HG03108 (cell line): ENCODE results near the gene STK25.
"Not testable (repeated sequence)": the region's sequence is repeated elsewhere in the genome, so short reads cannot be mapped to it uniquely, and the experiment has no call there.

Experiments
- ATAC-seq: cut with Tn5 transposase; IDR thresholded peaks from one replicate; pipeline ENCODE4 v1.9.1; 2021; ENCODE audit warnings: moderate library complexity; ENCODE audit not compliant: unreplicated experiment

The STK25 gene

DNA sequence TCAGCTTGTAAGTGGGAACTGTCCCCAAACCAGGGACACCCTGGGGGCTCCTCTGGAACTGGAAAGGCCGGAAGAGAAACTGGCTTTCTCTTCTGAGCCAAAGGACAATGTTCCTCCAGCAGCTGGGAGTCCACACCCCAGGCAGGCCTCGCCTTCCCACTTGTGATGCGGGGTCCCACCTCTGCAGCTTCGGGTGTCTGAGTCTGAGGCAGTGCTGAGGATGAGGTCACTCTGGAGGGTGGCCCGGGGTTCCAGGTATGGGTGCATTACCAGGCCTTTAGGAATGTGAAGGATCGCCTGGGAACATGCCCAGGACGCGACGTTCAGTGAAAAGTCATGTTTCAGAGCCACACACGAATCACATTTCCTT, 32.0 kb upstream of the STK25 start:
- no peak for ATAC-seq

DNA sequence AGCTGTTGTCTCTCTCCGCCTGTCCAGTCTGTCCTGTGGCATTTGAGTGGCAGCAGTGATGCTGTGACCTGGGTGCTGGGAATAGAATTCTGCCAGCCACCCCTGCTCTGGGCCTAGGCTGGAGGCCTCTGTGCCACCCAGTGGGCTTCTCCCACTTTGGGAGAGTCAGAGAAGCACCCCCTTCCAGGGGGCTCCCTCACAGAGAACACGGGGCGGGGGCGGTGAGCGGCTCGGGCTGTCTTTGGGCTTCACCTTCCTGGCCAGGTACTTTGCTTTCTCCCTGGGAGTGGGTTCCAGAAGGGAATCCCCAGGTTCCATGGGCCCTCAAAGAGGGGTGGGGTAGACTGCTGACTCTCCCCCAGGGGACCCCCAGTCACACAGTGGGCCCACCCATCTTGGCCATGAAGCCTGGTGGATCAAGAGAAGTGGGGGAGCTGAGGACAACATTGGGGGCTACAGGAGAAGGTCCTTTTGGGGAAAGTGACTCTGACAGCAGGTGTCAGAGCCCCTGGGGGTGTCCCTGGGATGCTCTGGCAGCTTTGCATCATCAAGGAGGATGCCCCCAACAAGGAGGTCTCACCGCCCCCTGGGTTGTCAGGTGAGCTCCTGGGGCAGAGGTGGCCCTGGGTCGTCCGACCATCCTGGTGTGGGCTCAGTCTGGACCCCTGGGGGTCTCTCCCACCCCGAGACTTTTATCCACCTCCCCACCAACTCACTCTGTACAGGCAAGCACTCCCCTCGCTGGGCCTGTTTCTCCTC, 31.4 kb upstream of the STK25 start:
- ATAC-seq, result no peak

GRCh38 chr2:241538838-241539615, 30.6 kb upstream of the STK25 start:
- ATAC-seq, result no peak

- no peak for ATAC-seq
Observed at GRCh38 chr2:241535871-241536655, 27.7 kb upstream of the STK25 start.

DNA sequence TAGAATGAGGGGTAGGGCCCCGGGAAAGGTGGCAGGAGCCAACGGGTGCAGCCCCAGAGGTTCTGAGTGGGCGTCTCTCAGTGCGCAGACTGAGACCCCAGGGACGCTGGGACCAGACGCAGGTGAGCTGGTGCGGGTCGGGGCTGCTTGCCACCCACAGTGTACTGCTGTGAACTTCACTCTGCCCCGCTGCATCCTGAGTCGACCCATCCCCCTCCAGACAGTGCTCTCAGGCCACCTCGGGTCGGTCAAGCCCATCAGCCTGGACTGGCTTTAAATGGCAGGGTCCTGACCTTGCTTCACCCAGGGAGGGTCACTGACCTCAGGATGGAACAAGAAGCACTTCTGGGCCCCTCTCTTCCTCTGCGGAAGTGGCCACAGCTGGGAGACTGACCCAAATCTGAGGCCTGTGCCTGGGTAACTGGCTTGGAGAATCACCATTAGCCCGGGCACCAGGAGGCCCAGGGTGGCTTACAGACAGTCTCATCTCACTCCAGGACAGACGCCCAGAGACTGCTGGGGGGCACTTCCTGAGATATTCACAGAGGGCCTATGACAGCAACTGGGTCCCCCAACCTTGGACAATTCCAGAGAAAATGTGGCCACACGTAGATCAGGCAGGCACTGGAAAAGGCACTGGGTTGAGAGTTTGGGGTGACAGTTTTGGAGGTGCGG, 26.5 kb upstream of the STK25 start:
- ATAC-seq, result no peak

GRCh38 chr2:241534293-241534692, 25.9 kb upstream of the STK25 start:
- no peak for ATAC-seq

DNA sequence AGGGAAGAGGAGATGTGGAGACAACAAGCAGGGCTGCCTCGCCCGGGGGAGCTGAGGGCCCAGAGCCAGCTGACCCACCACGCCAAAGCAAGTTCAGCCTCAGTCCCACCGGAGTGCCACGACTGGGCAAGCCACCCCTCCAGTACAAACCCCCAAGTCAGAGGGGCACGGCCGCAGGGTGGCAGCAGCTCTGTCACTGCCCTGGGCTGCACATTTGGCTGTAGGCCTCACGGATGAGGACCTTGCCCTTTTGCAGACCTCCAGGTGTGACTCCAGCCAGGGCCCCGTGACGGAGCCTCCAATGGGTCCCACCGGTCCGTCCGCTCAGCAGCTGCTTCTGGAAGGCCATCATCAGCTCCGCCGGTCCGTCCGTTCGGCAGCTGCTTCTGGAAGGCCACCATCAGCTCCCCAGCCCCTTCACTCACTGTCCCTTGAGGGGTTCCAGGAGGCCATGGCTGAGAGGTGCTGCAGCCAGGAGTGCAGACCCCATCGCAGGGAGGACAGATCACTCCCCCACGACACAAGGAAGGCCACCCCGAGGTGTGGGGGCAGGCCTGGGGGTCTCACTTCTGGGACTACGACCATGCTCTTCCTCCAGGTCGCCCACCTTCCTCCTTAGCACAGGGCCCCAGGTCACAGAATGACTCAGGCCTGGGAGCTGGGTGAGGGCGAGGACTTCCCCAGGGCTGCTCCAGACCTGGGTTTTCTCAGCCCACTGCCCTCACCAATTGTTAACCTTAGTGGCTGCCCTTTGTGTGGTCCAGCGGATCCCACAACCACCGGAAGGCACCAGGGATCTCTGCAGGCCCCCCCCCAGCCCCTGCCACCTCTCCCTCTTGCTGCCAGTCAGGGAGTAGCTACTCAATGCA, 24.6 kb upstream of the STK25 start:
- no peak for ATAC-seq

- ATAC-seq, result no peak
Observed at GRCh38 chr2:241532168-241532567, 23.8 kb upstream of the STK25 start.

DNA sequence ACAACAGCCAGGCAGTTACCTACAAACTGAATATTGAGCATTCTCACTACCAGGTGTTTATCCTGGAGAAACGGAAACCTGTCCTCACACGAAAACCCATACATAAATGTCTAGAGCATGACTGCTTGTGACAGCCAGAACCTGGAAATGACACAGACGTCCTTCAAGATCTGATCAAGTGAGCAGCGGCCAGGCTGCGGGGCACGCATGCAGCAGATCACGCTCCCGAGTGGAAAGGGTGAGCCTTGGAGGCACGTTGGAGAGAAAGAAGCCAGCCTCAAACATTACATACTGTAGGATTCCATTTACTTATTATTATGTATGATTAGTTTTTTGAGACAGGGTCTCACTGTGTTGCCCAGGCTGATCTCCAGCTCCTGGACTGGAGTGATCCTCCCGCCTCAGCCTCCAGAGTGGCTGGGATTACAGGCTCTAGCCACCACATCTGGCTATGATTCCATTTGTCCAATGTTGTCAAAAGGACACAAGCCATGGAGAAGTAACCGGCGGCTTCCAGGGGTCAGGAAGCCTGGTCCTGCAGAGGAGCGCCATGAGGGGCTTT, 22.9 kb upstream of the STK25 start:
- no peak for ATAC-seq

DNA sequence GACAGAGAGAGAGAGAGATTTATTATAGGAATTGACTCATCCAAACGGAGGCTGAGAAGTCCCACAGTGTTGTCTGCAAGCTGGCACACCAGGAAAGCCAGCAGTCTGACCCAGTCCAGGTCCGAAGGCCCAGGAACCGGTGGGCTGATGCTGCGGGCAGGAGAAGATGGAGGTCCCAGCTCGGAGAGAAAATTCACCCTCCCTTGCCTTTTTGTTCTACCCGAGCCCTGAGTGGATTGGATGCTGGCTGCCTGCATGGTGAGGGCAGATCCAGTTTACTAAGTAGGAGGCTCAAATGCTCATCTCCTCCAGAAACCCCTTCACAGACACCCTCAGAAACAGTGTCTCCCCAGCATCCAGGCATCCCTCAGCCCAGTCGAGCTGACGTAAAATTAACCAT, 22.2 kb upstream of the STK25 start:
- ATAC-seq, result no peak

GRCh38 chr2:241525818-241526780, 17.7 kb upstream of the STK25 start:
- not testable (repeated sequence) for ATAC-seq

DNA sequence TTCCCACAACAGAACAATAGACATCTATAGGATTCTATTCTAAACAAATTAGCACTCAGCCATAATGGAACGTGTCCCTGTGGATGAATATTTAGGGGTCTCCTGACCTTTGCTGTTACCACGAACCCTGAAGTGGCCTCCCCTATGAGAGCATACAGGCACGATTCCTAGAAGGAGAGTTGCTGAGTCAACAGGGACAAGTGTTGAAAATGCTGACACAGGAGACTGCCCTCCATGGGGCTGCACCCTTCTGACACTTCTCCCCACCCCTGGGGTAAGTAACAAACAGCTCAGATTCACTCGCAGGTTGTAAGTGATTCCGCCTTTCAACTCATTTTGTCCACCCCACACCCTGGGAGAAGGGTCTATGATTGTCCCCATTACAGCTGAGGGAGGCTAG, 14.1 kb upstream of the STK25 start:
- no peak for ATAC-seq

DNA sequence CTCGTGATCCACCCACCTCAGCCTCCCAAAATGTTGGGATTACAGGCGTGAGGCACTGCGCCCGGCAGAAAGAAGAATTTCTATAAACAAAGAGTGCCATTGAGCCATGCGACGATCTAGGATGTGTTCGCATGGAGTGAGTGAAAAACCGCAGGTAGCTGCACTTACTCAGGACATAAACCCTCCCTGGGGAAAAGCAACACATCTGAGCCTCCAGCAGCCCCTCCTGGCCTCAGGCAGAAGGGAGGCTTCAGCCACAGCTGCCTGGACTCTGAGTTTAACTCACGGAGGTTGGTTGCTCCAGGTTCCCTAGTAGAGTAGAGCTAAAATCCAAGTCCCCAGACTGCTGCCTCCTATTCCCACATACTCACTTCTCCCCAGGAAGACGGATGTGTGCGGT, 11.3 kb upstream of the STK25 start:
- no peak for ATAC-seq

GRCh38 chr2:241517297-241517696, 8.9 kb upstream of the STK25 start:
- ATAC-seq, result no peak

- no peak for ATAC-seq
Observed at GRCh38 chr2:241516520-241516965, 8.2 kb upstream of the STK25 start.

DNA sequence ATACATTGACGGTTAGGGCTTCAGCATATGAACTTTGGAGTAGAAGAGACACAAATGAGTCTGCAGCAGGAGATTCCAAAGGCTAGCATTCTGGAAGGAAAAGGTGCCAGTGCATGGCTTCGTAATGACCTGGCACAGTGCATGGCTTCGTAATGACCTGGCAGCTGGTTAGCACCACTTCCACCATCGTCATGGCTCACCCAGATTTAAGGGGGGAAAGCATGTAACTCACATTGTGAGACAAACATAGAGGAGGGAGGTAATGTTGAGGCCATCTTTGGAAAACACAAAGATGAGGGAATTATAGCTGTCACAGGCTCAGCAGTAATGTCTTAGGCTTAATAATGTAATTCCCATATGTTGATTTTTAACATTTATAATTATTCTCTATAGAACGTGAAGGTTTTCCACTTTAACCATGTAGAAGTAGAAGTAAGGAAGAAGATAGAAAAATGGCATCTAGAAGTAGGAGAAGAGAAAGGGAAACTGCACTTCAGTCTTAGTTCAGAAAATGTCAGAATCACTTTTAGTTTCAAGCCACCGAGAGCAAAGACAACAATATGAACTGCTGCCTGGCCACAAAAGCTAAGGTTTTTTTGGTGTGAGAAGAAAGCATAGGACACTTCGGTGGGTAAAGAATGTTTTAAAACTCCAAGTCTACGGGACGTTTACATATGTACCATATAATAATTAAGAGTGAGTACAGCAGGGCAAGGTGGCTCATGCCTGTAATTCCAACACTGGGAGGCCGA, 6.8 kb upstream of the STK25 start:
- ATAC-seq, result peak; percentile 51

DNA sequence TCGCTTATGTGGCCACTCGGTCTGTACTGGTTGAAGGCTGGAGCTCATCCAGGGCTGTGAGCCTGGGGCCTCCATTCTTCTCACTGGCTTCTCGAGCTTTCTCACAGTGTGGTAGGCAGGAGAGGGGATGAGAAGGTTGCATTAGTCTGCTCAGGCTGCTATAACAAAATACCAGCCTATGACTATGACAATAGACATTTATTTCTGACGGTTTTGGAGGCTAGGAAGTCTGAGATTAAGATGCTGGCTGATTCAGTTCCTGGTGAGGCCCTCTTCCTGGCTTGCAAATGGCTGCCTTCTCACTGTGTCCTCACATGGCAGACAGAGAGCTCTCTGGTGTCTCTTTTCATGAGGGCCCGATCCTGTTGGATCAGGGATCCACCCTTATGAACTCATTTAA, 6.2 kb upstream of the STK25 start:
- no peak for ATAC-seq
